GM12878 (cell line): Measurements from ENCODE around the gene KIF14. TPM values are rescaled to one million over a fixed set of nuclear protein-coding genes. Genes with fewer than 3 reads are reported as not detected.

Experiments
- ATAC-seq: fragments of 200-7000 bp; cut with Tn5 transposase; 3 replicates; pipeline ENCODE4 v1.9.1; 2020; ENCODE audit warnings: mild to moderate bottlenecking, moderate library complexity
- BruUV-seq: library from RNA; stranded (reverse); fragments of 400-500 nt; replicated peaks from 2 replicates; lab custom pipeline; 2021; lab: Mats Ljungman, UMichigan
- CTCF ChIA-PET: fragments of 300-600 bp; sonication (Branson Sonifier 250); formaldehyde crosslinking; extraction: SDS; loops from one replicate; lab custom pipeline; 2021; ENCODE audit warnings: inconsistent platforms; lab: Yijun Ruan, JAX
- POLR2A ChIA-PET: fragments of 350-600 bp; formaldehyde crosslinking; extraction: SDS; loops from one replicate; lab custom pipeline; 2021; ENCODE audit warnings: inconsistent platforms; lab: Charles Lee
- RAD21 ChIA-PET: fragments of 300-600 bp; sonication (Branson Sonifier 250); formaldehyde crosslinking; loops from one replicate; lab custom pipeline; 2023; ENCODE audit warnings: antibody characterized with exemption; ENCODE audit not compliant: unreplicated experiment; lab: Charles Lee
- SMC1A ChIA-PET: fragments of 300-600 bp; sonication (Branson Sonifier 250); formaldehyde crosslinking; loops from one replicate; lab custom pipeline; 2023; ENCODE audit not compliant: unreplicated experiment, uncharacterized antibody; lab: Charles Lee
- DNase-seq: peaks from one replicate; pipeline ENCODE4 v3.0.0-alpha.2; 2011; ENCODE audit warnings: low read depth, low spot score
- FAIRE-seq: peaks from 3 replicates; lab custom pipeline; 2011; peaks lifted over from hg19 to GRCh38; lab: Jason Lieb, UNC
- H2AFZ ChIP-seq: 2 replicates; pipeline ENCODE4 v1.6.0; 2011; ENCODE audit warnings: low read depth, low read length, control low read depth; ENCODE audit not compliant: control insufficient read depth
- H3K27ac ChIP-seq: 2 replicates; pipeline ENCODE4 v1.5.1; 2011; ENCODE audit warnings: control low read depth; ENCODE audit not compliant: control insufficient read depth, insufficient read depth
- H3K27me3 ChIP-seq, 2 experiments: replicated peaks in 1 of 2; 2 replicates each; pipeline versions ENCODE4 v1.6.0 to v1.6.1; 2011; ENCODE audit warnings: low read length in 1 of 2; ENCODE audit not compliant: control insufficient read depth in 2 of 2, insufficient read depth in 2 of 2
- H3K36me3 ChIP-seq, 2 experiments: 2 replicates each; pipeline ENCODE4 v1.5.1; 2011; ENCODE audit warnings: low read length in 1 of 2; ENCODE audit not compliant: control insufficient read depth in 2 of 2, insufficient read depth in 2 of 2
- H3K4me1 ChIP-seq: 2 replicates; pipeline ENCODE4 v1.6.1; 2011; ENCODE audit warnings: mild to moderate bottlenecking, low read length, moderate library complexity, mixed read lengths; ENCODE audit not compliant: control insufficient read depth, insufficient read depth
- H3K4me2 ChIP-seq: 2 replicates; pipeline ENCODE4 v1.6.0; 2011; ENCODE audit warnings: control low read depth; ENCODE audit not compliant: control insufficient read depth, insufficient read depth
- H3K4me3 ChIP-seq: fragments of 200-600 bp; sonication (generic); 2 replicates; pipeline ENCODE4 v1.5.1; 2016
- H3K79me2 ChIP-seq: 2 replicates; pipeline ENCODE4 v1.6.0; 2011; ENCODE audit warnings: low read length; ENCODE audit not compliant: control insufficient read depth, insufficient read depth
- H3K9ac ChIP-seq: 2 replicates; pipeline ENCODE4 v1.8.0; 2011; ENCODE audit warnings: low read length, control low read depth, mixed read lengths; ENCODE audit not compliant: control insufficient read depth, insufficient read depth
- H3K9me3 ChIP-seq: replicated peaks from 3 replicates; pipeline ENCODE4 v1.5.1; 2011; ENCODE audit warnings: mild to moderate bottlenecking, low read length; ENCODE audit not compliant: control insufficient read depth, insufficient read depth
- H4K20me1 ChIP-seq: 2 replicates; pipeline ENCODE4 v1.6.0; 2011; ENCODE audit not compliant: control insufficient read depth, insufficient read depth
- WGBS: methylation state at CpG from one replicate; pipeline ENCODE4 v1.1.6; 2016; ENCODE audit warnings: low lambda C conversion rate; ENCODE audit not compliant: insufficient replicate concordance, insufficient coverage; ENCODE audit errors: missing lambda C conversion rate; 5-methylcytosine and 5-hydroxymethylcytosine counted together
- in situ Hi-C: fragments of 300-500 bp; cut with MboI; formaldehyde crosslinking; loops from 9 replicates; pipeline ENCODE4 v1.14.3; 2018; ENCODE audit warnings: mixed read lengths
- intact Hi-C: fragments of 100-400 bp; cut with micrococcal nuclease; formaldehyde crosslinking; loops from one replicate; pipeline ENCODE4 v1.14.2; 2022; ENCODE audit not compliant: unreplicated experiment
- polyA plus RNA-seq, 11 experiments: library from polyadenylated mRNA; depleted of rRNA in 4 of 11; unstranded in 6 of 11; stranded (reverse) in 5 of 11; fragments of >200 nt; fragmentation: Nextera tagmentation in 4 of 11; fragmentation: Illumina TruSeq in 1 of 11; extraction: Ambion mirVana in 4 of 11; extraction: Trizol in 1 of 11; gene quantifications; 1 replicate in 1 of 11; 2 replicates in 10 of 11; pipeline versions ENCODE4 v1.2.1 to v1.2.3, GENCODE V29; 2011 to 2016; ENCODE audit warnings: inconsistent platforms in 2 of 11, missing spikeins in 2 of 11, low read depth in 1 of 11
- total RNA-seq, 4 experiments: library from RNA; depleted of rRNA in 3 of 4; stranded (reverse); fragments of >200 nt in 3 of 4; fragmentation: Illumina TruSeq in 1 of 4; extraction: Trizol in 1 of 4; gene quantifications; 2 replicates each; pipeline versions ENCODE4 v1.2.1 to v1.2.3, GENCODE V29; 2013 to 2021
- TF ChIP-seq, protein P1 (sequence below): IDR thresholded peaks from 2 replicates; pipeline ENCODE4 v1.6.1; 2012; ENCODE audit warnings: improper control_type of control experiment, low read depth, low read length; ENCODE audit not compliant: insufficient replicate concordance

KIF14 gene
- total and polyA plus RNA-seq, 10 of the 15 experiments (the other 5 are each of a cell fraction or from before 2014, with no cell fraction given), result 6.8 to 25.5 (median 14.4) TPM

- WGBS, result 72% methylated on average over 4 of the region's 4 CpGs
- intact Hi-C loops, result no loop called here
- CTCF ChIA-PET, result interaction anchor here (0.7 to 1.6 kb wide), 4 partner anchors 18 to 517 kb away, joined by 3 to 4 read pairs (median 4); no protein-coding TSS in a partner anchor
Measured at GRCh38 chr1:200528858-200529606, 91.5 kb downstream of the KIF14 start.

More at GRCh38 chr1:200528858-200529606, 91.5 kb downstream of the KIF14 start:
- H3K27ac ChIP-seq, result no peak overlapping the region
- TF ChIP-seq, protein P1, sequence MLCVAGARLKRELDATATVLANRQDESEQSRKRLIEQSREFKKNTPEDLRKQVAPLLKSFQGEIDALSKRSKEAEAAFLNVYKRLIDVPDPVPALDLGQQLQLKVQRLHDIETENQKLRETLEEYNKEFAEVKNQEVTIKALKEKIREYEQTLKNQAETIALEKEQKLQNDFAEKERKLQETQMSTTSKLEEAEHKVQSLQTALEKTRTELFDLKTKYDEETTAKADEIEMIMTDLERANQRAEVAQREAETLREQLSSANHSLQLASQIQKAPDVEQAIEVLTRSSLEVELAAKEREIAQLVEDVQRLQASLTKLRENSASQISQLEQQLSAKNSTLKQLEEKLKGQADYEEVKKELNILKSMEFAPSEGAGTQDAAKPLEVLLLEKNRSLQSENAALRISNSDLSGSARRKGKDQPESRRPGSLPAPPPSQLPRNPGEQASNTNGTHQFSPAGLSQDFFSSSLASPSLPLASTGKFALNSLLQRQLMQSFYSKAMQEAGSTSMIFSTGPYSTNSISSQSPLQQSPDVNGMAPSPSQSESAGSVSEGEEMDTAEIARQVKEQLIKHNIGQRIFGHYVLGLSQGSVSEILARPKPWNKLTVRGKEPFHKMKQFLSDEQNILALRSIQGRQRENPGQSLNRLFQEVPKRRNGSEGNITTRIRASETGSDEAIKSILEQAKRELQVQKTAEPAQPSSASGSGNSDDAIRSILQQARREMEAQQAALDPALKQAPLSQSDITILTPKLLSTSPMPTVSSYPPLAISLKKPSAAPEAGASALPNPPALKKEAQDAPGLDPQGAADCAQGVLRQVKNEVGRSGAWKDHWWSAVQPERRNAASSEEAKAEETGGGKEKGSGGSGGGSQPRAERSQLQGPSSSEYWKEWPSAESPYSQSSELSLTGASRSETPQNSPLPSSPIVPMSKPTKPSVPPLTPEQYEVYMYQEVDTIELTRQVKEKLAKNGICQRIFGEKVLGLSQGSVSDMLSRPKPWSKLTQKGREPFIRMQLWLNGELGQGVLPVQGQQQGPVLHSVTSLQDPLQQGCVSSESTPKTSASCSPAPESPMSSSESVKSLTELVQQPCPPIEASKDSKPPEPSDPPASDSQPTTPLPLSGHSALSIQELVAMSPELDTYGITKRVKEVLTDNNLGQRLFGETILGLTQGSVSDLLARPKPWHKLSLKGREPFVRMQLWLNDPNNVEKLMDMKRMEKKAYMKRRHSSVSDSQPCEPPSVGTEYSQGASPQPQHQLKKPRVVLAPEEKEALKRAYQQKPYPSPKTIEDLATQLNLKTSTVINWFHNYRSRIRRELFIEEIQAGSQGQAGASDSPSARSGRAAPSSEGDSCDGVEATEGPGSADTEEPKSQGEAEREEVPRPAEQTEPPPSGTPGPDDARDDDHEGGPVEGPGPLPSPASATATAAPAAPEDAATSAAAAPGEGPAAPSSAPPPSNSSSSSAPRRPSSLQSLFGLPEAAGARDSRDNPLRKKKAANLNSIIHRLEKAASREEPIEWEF, result no peak
- TF ChIP-seq, all 136 proteins: peak for 0
- POLR2A ChIA-PET, result interaction anchor here (0.6 kb wide), 1 partner anchor 15 kb away, joined by 4 read pairs; no protein-coding TSS in a partner anchor
- FAIRE-seq (no peak), DNase-seq (no peak), ATAC-seq (no peak)
- SMC1A ChIA-PET, result interaction anchor here (0.8 to 1.4 kb wide), 3 partner anchors 9 to 13 kb away, joined by 3 to 5 read pairs (median 4); no protein-coding TSS in a partner anchor
- BruUV-seq, result no TSS peak
- in situ Hi-C loops, result no loop called here
- Histone ChIP-seq H2AFZ (no peak overlapping the region), H3K36me3 (no peaks in the 10 kb centered on the region), H3K9me3 (no peaks in the 10 kb centered on the region), H3K79me2 (no peaks in the 10 kb centered on the region), H3K4me1 (peaks cover 11% of the 10 kb centered on the region), H3K4me3 (no peak overlapping the region), H4K20me1 (no peaks in the 10 kb centered on the region), H3K9ac (no peak overlapping the region), H3K27me3 (no peaks in the 10 kb centered on the region), H3K4me2 (no peak overlapping the region)
- RAD21 ChIA-PET, result no interaction called here
